GM21515 (cell line): ENCODE data around the gene NPAS2.

Experiments
- ATAC-seq: cut with Tn5 transposase; IDR thresholded peaks from one replicate; pipeline ENCODE4 v1.9.1; 2021; ENCODE audit not compliant: unreplicated experiment

The NPAS2 gene

DNA sequence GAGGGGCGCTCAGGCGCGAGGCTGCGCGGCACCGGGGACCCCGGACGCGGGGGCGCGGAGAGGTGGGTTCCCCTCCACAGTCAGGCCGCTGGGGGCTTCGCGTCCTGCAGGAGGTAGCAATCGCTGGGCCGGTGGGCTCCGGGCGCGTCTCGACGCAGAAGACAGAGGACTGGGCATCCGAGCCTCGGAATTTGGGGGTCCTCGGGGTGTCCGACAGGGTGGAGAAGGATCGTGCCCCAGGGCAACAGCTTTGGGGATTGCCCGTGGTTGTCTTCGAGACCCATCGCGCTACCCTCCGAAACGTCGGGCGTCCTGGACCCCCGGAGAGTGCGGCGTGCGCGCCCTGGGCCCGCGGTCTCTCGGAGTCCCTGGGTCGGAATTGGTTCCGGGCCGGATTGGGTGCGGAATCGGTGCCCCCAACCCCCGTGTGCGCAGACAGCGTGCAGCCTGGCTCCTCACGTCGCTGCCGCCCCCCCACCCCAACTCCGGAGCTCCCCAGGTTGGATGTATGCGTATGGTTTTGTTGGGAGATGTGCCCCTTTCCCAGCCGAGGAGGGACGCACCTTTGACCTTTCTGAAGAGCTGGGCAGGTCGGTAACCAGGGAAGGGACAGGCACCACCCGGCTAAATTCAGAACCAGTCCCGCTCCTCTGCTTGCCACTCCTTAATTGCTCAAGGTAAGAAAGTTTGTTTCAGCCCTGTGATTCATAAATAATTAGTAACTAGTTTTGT, 750 bp downstream of the NPAS2 start:
- no peak for ATAC-seq

DNA sequence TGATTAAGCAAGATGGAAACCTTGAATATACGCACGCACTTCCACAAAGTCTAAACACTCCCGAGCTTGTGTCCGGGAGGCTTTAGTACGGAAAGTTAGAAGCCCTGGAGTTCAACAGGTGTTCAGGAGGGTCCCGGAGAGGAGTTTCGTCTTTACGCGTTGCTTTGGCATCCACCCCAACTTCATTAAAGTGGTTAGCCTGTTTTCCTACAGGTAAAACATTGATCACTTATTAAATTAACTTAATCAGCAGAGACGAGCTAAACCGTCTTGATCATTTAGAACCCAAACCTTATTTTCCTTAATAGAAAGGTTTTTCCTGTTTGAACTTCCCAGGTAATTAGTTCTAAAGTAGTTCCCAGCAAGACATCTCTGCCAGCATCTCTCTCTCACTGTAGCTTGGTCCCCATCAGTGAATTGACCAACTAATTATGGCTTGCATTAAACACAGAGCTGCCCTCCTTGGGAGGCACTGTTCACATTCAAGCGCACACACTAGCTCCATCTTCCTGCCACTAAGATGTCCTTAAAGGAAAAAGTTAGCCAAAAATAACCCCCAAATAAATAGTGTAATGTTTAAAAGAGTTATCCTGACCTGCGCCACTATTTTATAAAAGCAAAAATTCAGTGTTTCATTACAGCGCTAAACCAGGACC, 1.4 kb downstream of the NPAS2 start:
- ATAC-seq = no peak

DNA sequence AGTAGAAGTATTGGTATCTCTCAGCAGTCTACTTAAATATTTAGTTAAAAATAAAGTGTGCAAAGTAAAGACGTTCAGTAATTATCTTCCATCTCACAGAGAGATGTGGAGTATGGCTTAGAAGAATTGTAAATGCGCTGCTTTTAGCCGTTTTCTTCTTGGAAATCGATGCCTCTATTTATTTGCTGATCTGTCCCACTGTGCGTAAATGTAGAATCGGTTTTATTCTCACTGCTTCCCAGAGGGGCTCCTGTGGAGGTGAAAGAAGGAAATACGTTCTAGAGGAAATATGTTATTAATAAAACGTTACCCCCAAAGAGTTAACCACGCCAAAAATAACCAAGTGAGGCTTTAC, 1.9 kb downstream of the NPAS2 start:
- no peak for ATAC-seq

DNA sequence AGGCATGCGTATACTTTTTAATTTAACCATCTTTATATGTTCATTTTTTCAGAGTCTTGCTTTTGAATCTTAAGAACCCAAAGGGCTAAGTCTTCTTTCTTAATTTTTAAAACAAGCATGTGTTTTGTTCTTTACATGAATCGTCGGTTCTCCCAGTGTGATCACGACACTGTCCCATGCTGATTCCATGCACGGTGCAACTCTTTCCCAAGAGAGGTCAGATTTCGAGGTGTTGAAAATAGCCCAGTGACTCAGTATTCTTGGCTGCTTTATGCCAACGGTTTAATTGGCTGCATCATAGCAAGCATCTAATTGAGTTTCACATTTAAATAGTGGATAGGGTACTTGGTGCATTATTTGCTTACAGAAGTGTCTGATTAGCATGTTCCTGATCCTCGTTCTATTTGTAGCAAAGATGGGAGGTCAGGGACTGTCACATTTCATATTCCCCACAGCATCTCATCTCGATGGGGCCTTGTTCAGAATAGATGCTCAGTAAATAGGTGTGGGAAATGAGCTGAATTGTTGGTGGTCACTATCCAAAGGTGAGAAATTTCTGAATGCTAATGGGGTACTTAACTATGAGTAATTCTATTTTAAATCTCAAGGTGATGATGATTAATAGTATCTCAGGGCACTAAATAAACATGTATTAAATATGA, 2.8 kb downstream of the NPAS2 start:
- no peak for ATAC-seq

DNA sequence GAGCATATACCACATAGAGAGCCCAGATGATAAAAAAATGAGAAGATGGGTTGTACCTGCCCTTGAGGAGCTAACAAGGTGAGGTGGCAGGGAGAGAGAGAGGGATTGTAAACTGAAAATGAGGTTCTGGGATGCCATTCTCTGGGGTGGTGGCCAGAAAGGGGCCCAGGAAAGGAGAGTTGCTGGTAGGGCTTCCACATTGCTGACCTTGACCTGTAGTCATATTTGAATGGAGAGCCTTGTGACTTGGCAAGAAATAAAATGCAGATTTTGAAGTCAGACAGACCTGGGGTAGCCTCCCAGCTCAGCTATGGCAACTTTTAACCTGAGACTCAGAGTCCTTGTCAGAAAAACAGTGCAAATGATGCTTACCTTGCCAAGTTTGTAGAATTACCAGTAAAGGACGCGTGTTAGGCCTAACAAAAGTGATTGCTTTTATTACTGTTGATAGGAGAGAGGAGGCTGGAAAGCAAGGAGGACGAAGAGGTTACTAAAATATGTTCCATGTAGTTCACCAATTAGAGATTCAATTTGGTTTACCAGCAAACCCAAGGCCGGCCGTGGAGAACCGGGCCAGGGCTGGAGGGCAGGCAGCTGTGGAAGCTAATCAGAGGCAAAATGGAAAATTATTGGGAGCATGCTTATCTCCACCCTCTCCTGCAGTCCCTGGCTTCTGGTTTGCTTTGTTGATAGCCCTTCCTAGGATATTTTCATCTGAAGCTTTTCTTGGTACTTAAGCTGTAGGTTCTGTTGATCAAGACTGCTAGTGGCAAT, 3.9 kb downstream of the NPAS2 start:
- ATAC-seq = no peak

GRCh38 chr2:100824842-100825241, 4.9 kb downstream of the NPAS2 start:
- no peak for ATAC-seq

GRCh38 chr2:100826494-100826893, 6.6 kb downstream of the NPAS2 start:
- ATAC-seq = no peak

DNA sequence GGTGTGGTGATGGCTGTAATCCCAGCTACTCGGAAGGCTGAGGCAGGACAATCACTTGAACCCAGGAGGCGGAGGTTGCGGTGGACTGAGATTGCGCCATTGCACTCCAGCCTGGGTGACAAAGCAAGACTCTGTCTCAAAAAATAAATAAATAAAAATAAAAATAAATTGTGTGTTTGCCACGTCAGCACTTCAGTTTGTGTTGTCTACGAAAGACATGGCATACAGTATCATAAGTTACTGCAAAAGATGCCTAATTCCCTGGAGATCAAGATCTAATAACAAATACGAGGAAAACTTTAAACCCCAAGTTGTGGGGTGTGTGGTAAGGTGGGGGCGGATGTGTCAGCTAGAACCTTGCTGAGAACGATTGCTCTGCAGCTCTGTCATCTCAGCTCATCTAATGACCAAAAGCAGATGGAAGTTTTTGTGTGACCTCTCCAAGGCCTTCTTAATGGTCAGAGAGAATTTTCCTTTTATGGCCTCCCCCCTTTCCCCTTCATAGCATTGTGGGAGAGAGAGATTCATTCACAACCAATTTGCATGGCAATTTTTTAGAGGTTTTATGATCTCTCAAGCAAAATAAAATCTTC, 11.3 kb downstream of the NPAS2 start:
- no peak for ATAC-seq

- no peak for ATAC-seq
These were observed 11.9 kb downstream of the NPAS2 start for GRCh38 chr2:100831831-100832230.

- no peak for ATAC-seq
These were observed 12.9 kb downstream of the NPAS2 start for GRCh38 chr2:100832885-100833284.

DNA sequence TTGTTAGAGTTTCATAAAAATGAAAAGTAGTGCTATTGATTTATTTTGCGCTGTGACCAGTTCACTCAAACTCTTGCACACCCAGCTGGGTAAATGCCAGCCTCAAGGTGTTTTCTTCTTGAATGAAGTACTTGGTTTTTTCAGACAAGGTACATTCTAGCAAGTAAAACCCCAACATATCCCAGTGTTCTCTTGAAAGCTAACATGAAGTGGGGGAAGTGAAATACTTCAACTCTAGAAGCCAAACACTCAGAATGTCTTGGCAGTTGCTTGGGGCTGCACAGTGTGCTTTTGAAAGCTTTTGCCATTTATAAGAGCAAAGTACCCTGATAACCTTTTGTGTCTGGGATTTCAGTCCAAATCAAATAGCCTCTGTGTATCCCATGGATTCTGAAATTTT, 13.4 kb downstream of the NPAS2 start:
- ATAC-seq = no peak

DNA sequence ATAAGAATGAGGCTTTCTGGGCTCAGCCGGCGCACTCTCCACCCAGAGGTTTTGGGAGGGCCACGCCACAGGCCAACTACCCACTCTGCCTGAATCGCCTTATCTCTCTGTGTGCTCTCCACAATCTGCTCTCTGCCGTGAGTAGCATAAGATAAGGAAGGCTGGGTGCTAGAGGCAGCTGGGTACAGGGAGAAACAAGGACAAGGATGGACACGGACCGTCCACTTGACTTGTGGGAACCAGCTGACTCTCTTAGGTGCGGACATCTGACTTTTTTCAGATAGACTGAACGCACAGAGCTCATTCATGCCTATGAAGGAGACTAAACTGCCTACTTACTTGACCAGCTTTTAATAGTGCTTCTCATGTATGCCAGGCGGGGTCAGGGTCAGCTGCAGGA, 14.3 kb downstream of the NPAS2 start:
- ATAC-seq = no peak

GRCh38 chr2:100835006-100835659, 15.2 kb downstream of the NPAS2 start:
- ATAC-seq = no peak

DNA sequence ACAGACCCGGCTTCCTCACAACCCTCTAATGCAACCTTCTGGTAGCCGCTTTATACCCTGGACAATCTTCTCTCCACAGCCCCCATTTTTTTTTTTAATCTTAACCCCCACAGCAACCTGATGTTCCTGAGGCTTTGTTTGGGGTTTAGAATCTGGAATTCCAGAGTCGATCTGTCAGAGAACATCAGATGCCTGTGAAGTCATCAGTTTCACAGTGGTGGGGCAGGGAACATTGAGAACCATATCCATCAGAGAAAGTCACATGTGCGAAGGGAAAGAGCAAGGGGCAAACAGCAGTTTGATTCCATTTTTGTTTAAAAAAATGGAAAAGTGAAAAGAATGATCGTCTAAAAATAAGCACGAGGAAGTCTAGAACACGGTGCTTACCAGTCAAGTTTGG, 20.6 kb downstream of the NPAS2 start:
- ATAC-seq = no peak

- ATAC-seq = no peak
These were observed 22.4 kb downstream of the NPAS2 start for GRCh38 chr2:100842241-100842922.

DNA sequence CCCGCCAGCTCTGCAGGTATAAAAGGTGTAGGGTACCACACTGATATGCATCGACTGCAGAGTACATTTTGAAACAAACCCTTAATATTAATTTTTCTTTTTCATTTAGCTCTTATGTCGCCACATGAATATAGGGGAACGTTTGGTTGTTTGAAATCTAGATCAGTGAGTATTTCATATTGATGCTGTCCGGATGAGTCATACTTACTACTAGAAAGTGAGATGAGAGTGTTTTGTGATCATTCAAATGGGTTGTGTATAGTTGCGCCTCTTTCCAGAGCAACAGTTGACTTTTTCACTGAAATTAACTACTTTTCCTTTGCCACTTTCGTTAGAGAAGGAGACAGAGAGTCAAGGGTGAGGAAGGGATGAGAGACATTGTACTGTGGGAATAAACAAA, 24.6 kb downstream of the NPAS2 start:
- no peak for ATAC-seq

GRCh38 chr2:100845141-100845991, 25.4 kb downstream of the NPAS2 start:
- ATAC-seq = no peak

DNA sequence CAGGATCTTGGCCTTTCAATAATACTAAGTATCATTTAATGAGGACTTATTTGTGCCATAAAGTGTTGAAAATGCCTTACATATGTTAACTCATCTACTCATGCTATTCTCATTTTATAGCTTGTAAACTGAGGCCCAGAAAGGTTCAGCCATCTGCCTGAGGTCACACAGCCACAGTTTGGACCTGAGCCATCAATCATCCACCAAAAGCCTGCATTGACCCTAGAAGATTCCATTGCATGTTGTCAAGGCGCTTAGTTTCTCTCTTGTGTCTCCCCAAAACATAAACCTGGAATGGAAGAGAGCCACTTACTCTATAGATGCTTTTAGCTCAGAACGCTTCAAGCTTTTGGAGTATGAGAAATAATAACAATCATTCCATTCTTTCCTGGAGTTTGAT, 26.8 kb downstream of the NPAS2 start:
- ATAC-seq = no peak

DNA sequence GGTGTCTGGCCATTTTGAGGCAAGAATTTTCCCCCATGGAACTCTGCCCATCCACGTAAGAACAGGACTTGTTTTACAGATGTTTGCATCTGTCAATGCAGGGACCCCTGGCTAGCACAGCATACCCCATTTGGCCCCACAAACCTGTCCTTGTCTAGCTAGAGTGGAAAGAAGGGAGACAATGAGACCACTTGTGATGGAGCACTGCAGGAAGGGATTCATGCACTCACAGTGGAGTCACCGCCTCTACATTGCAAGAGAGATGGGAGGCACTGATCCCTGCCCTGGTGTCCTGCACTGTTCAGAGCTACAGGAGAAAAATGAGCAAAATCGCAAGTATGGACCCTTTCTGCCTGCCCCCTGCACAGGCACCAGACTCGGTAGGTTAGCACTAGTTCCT, 32.5 kb downstream of the NPAS2 start:
- ATAC-seq = no peak
